HFF-Myc (cell line): ENCODE results near the gene PLXNA4.

Experiments used
- DNase-seq: peaks from one replicate; pipeline ENCODE4 v3.0.0-alpha.2; 2011; ENCODE audit warnings: low read depth; ENCODE audit errors: extremely low read depth
- H3K4me3 ChIP-seq: replicated peaks from 2 replicates; pipeline ENCODE4 v1.5.1; 2011; ENCODE audit warnings: low read depth, mild to moderate bottlenecking, control low read depth, low read length
- TF ChIP-seq, protein P1 (sequence below): IDR thresholded peaks from 2 replicates; pipeline ENCODE4 v1.5.1; 2012; ENCODE audit warnings: mild to moderate bottlenecking, low read depth, low read length, control low read depth; ENCODE audit errors: missing control alignments

The PLXNA4 gene

DNA sequence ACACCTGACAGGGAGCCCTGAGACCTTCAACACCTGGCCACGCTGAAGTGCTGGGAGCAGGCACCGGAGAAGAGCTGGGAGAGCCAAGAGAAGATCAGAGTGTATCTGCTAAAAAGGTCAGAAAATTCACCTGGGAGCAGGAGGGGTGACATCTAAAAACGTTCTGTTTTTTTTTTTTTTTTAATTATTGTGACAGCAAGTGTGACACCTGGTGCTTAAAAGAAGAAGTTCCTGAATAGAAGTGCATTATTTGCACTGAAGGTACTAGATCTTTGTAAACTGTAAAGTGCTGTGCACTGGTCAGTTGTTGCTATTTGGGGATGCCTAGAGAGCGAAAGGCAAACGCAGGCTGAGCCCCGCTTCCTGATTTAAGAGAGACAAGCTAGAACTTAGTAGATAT lies 422.0 kb downstream of the PLXNA4 start:
- TF ChIP-seq, protein P1, sequence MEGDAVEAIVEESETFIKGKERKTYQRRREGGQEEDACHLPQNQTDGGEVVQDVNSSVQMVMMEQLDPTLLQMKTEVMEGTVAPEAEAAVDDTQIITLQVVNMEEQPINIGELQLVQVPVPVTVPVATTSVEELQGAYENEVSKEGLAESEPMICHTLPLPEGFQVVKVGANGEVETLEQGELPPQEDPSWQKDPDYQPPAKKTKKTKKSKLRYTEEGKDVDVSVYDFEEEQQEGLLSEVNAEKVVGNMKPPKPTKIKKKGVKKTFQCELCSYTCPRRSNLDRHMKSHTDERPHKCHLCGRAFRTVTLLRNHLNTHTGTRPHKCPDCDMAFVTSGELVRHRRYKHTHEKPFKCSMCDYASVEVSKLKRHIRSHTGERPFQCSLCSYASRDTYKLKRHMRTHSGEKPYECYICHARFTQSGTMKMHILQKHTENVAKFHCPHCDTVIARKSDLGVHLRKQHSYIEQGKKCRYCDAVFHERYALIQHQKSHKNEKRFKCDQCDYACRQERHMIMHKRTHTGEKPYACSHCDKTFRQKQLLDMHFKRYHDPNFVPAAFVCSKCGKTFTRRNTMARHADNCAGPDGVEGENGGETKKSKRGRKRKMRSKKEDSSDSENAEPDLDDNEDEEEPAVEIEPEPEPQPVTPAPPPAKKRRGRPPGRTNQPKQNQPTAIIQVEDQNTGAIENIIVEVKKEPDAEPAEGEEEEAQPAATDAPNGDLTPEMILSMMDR = no peak
- no peak for DNase-seq
- H3K4me3 ChIP-seq = no peak overlapping the region

DNA sequence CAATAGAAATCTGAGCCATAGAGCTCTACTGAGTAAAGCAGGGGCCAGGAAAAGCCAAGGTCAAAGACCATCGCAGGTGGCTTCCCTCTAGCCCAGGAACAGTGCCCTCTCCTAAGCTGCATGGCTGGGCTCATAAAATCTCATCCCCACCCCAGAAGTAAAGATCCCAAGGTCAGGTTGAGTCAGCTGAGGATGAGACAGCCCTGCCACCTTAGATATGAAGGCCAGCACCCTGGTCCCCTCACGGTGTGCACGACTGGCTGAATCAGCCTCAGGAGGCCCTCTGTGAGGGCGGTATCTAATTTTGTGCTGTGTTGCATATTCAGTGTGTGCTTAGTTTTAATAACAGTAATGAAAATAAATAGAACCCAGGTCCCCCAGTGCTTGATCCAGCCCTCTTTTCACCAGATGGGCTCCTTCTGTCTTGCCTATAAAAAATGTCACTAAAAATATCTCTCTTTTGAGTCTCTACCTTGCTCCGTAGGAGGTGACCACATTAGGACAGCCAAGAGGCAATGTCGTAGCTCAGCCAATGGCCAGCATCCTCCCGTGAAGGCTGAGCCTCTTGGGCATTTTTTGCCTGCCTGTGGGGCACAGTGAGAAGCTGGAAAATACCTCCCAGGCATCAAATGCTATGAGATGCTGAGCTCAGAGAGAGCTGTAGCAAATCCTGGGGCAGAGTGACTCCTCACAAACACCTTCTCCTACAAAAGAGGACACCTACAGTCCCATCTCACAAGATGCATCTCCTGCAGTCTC lies 424.0 kb downstream of the PLXNA4 start:
- H3K4me3 ChIP-seq = no peak overlapping the region
- DNase-seq = no peak
- TF ChIP-seq, protein P1 = no peak

DNA sequence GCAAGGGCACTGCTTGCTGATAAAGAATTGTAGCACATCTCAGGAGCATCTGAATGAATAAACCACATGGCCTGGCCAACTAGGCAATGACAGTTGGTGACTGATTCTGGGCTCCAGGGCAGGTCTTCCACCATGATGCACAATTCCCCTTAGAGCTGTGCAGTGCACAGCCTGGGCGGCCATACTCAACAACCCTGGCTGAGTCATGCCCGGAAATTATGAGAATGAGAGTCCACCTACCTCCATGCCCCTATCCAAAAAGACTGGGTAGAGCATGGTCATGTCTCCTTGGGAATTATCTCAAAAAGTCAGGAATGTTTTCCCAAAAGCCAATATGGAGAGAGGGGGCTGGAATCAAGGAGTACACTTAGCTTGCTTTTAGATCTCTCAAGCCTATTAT lies 425.6 kb downstream of the PLXNA4 start:
- TF ChIP-seq, protein P1 = no peak
- H3K4me3 ChIP-seq = no peak overlapping the region
- no peak for DNase-seq

DNA sequence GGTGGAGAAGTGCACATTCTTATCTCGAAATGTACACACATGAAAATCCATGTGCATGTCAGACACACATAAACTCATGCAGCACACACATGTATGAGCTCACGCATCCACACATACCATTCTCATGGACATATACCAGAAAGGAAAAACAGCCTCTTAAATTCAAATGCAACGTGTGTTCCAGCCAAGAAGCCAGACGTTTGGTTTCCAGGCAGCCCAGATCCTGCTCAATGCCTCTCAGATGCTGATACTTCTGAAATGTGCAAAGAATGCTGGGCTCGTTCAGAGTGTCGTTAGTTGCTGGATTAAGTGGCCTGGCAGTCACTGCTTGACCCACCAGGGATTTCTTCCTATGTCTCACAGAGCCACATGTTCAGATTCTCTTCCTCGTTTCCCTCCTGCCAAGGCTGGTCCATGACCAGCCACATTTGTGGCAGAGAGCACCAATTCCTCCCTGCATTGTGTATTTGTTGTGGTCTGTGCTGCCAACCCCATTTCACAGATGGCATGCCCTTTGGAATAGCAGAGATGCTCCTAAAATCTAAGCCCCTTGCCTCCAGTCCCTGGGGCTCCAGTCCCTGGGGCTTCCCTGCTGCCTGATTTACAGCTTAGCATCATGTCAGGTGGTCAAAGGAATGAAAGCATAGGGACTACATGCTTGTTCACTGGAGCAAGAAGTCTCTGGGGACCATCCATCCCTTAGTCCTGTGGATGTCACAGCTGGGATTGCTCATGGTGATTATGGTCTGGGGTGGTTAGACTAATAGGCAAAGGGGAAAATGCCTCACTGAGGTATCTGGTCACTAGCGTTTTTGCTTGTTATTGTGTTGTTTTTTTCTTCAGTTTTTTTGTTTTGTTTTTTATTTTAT lies 426.6 kb downstream of the PLXNA4 start:
- H3K4me3 ChIP-seq = no peak overlapping the region
- no peak for DNase-seq
- TF ChIP-seq, protein P1 = no peak

DNA sequence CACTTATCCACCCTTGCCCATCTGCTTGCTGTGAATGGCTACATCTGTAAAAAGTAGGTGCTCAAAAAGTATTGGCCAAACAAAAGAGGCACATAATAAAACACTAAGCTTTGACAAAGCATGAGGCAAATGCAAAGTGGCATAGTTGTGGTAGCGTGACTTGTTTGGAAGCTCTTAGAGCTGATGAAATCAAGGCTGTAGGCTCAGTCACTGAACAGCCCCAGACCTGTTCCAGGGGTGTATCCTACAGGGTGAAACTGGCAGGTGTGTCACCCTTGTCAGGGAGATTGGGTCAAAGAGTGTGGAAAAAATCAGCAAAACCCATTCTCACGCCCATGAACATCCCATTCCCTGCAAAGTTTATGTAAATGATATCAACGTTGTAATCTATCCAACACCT lies 427.4 kb downstream of the PLXNA4 start:
- H3K4me3 ChIP-seq = no peak overlapping the region
- TF ChIP-seq, protein P1 = no peak
- DNase-seq = no peak

DNA sequence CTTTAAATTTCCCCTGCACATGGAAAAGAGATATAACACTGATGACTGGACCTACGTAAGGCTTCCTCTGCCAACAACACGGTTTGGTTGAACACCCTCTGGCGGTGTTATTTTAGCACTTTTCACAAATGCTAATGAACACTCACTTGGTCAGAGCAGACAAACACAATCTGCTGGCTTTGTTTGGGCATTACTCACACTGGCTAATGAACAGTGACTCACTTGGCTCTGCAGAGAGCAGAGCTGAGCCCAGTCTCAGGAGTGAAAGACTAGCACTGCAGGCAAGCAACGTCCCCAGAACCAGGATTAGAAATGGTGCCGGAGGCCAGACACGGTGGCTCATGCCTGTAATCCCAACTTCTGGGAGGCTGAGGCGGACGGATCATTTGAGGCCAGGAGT lies 430.8 kb downstream of the PLXNA4 start:
- H3K4me3 ChIP-seq = no peak overlapping the region
- no peak for DNase-seq
- TF ChIP-seq, protein P1 = no peak
